ENCODE results near the gene GNAI1. TPM values are rescaled to one million over a fixed set of nuclear protein-coding genes. Genes with fewer than 3 reads are reported as not detected.

The GNAI1 gene
- total RNA-seq, 2 experiments from 2014 or later = 1.7 to 2.8 TPM

GRCh38 chr7:80110376-80110775 is 24.3 kb upstream of the GNAI1 start:
- Mint-ChIP-seq H3K4me1 (ENCODE audit: low read depth) (peaks cover 24% of the 10 kb centered on the region), H3K27me3 (no peaks in the 10 kb centered on the region), H3K36me3 (ENCODE audit: low read depth) (no peaks in the 10 kb centered on the region), H3K27ac (no peak overlapping the region), H3K9me3 (no peaks in the 10 kb centered on the region), H3K4me3 (no peak overlapping the region)
- intact Hi-C loops (cut with micrococcal nuclease) = no loop called here
- POLR2A ChIA-PET = no interaction called here
- TF ChIP-seq CTCF (IDR thresholded peaks at IDR 0.05) = no peak
- no peak for ATAC-seq
- CTCF ChIA-PET = no interaction called here
- no peak for DNase-seq

GRCh38 chr7:80114159-80114558 is 20.5 kb upstream of the GNAI1 start:
- H3K4me3 Mint-ChIP-seq = no peak overlapping the region
- H3K9me3 Mint-ChIP-seq = no peaks in the 10 kb centered on the region
- ATAC-seq (no peak), DNase-seq (no peak)
- H3K4me1 Mint-ChIP-seq (ENCODE audit: low read depth) = no peaks in the 10 kb centered on the region
- no peak overlapping the region for H3K27ac Mint-ChIP-seq
- ChIA-PET CTCF (no interaction called here), POLR2A (no interaction called here)
- intact Hi-C loops (cut with micrococcal nuclease) = no loop called here
- TF ChIP-seq CTCF (IDR thresholded peaks at IDR 0.05) = no peak
- H3K36me3 Mint-ChIP-seq (ENCODE audit: low read depth) = no peaks in the 10 kb centered on the region
- H3K27me3 Mint-ChIP-seq = no peaks in the 10 kb centered on the region

- Mint-ChIP-seq H3K4me1 (ENCODE audit: low read depth) (peaks cover 4% of the 10 kb centered on the region), H3K27me3 (peaks cover 6% of the 10 kb centered on the region), H3K36me3 (ENCODE audit: low read depth) (no peaks in the 10 kb centered on the region), H3K27ac (no peak overlapping the region), H3K9me3 (no peaks in the 10 kb centered on the region), H3K4me3 (no peak overlapping the region)
- POLR2A ChIA-PET = no interaction called here
- intact Hi-C loops (cut with micrococcal nuclease) = no loop called here
- TF ChIP-seq CTCF (IDR thresholded peaks at IDR 0.05) = no peak
- DNase-seq = no peak
- CTCF ChIA-PET = no interaction called here
- ATAC-seq = no peak
Measured at GRCh38 chr7:80124526-80125264, 9.9 kb upstream of the GNAI1 start.

GRCh38 chr7:80127412-80128160 is 7.0 kb upstream of the GNAI1 start:
- ChIA-PET POLR2A (no interaction called here), CTCF (no interaction called here)

More at GRCh38 chr7:80127412-80128160, 7.0 kb upstream of the GNAI1 start:
- ATAC-seq (no peak), DNase-seq (no peak)
- no peaks in the 10 kb centered on the region for H3K9me3 Mint-ChIP-seq
- H3K36me3 Mint-ChIP-seq (ENCODE audit: low read depth) = no peaks in the 10 kb centered on the region
- H3K4me3 Mint-ChIP-seq = no peak overlapping the region
- H3K4me1 Mint-ChIP-seq (ENCODE audit: low read depth) = peaks cover 4% of the 10 kb centered on the region
- TF ChIP-seq CTCF (IDR thresholded peaks at IDR 0.05) = no peak
- peaks cover 17% of the 10 kb centered on the region for H3K27me3 Mint-ChIP-seq
- no peak overlapping the region for H3K27ac Mint-ChIP-seq
- intact Hi-C loops (cut with micrococcal nuclease) = no loop called here

Data from activated CD8-positive, alpha-beta T cell treated with anti-CD3 and anti-CD28 coated beads for 36 hours (primary cell).